Activated naive CD4-positive, alpha-beta T cell (primary cell): ENCODE data around the gene CDH26.
A peak's percentile ranks its signal among the peaks of the same experiment; 100 is the strongest.

Experiments
- DNase-seq, 4 experiments: peaks; one replicate each; lab custom pipeline; 2025; lab: John Stamatoyannopoulos, UW

Gene CDH26

DNA sequence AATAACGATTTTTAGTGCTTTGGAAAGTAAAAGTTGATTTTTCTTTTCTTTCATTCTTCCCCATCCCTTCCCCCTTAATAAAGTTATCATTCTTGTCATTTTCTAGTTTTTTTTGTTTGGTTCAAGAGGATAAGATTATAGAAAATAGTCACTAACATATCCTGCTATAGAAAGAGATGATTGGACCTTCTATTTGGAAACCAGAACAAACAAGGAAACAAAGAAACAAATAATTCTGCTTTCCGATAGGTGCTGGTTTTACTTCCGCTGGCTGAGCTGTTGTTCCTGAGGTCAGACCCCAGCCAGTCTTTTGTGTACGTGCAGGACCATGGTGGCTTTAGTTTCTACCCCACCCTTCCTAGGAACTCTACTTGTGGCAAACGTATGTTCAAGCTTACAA, at the start of gene CDH26:
CDH26 (plus strand) TSS at position 301 of the 400 bp plus-strand sequence. CDS start 304 bp downstream, outside the sequence.
- no peak for DNase-seq

DNA sequence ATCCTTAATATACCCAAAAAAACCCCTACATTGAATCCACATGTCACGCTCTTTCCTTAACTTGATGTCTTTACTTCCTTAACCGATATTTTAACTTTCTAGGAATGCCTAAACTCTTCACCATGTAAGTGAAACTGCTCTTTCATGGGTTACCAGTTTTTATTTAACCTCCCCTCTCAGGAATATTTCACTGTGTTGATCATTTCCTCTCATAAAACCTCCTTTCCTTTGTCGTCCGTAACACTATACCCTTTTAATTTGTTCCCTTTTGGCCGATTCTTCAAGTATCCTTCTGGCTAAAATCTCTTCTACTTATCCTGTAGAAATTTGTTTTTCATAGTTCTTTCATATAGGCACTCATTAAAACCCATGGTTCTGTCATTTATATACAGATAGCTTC, 49.4 kb upstream of the CDH26 start:
- DNase-seq = no peak

DNA sequence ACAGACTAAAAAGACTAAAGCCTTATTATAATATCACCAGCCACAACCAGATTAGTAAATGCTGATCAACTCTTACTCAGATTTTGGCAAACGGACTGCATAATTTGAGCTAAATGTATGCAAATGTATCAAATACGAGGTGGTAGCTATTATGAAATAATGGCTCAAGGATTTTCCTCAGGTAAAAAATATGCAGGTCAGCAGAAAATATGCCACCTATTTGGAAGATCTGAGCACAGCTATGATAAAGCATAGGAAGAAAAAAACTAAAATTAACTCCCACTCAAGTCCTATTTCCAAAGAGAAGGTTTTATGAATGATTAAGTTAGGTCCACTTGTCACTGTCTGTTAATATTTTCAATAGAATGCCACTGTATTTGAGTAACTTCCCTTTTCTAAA, 47.2 kb upstream of the CDH26 start:
- no peak for DNase-seq

DNA sequence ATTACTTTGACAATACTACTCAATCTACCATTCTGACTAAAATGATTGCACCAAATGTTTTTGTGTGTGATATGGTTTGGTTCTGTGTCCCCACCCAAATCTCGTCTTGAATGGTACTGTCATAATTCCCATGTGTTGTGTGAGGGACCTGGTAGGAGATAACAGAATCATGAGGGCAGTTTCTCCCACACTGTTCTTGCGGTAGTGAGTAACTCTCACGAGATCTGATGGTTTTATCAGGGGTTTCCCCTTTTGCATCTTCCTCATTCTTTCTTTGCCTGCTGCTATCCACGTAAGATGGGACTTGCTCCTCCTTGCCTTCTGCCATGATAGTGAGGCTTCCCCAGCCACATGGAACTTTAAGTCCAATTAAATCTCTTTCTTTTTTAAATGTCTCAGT, 45.6 kb upstream of the CDH26 start:
- no peak for DNase-seq

DNA sequence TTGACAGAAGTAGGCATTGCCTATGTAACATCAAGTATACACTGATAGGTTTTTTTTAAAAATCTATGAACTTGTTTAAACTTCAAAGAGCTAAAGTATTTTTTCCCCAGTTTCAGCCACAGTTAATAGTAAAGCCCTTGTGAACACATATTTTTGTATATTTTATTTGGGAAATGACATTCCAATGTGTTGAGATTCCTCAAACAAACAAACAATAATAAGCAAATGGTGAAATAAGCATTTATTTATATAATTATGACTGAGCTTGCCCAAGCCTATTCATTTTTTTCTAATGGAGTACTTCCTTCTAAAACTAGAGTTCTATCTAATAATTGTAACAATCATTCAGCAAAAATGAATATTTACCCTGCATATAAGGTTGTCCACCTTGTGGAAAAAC, 37.3 kb upstream of the CDH26 start:
- no peak for DNase-seq

DNA sequence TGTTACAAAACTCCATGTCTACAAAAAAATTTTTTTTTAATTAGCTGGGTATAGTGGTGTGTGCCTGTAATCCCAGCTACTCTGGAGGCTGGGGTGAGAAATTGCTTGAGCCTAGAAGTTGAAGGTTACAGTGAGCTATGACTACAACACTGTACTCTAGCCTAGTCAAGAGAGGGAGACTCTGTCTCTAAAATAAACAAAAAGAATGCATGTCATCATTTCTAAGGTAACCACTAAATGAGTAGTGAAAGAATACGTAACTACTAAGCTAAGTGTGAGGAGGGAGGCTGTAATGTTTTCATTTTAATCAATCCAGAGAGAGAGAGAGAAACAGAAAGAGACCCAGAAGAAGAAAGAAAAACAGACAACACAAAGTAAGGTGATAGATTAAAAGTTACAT, 34.7 kb upstream of the CDH26 start:
- DNase-seq = no peak

DNA sequence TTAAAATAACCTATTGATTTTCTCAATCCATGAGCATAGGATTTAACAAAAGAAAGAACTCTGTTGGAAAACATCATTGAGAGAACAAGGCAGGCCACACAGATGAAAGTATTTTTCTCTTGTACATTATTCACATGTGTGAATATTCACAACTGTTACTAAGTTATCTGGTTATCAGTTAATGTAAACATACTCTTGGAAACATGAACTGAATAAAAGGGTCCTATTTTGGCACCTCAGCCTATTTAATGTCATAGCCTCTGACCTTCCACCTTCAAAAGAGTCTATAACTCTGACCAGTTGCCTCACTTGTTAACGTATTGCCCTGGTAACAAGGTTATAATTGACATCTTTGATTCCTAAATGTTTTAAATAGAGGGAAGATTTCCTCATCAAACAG, 32.9 kb upstream of the CDH26 start:
- no peak for DNase-seq

DNA sequence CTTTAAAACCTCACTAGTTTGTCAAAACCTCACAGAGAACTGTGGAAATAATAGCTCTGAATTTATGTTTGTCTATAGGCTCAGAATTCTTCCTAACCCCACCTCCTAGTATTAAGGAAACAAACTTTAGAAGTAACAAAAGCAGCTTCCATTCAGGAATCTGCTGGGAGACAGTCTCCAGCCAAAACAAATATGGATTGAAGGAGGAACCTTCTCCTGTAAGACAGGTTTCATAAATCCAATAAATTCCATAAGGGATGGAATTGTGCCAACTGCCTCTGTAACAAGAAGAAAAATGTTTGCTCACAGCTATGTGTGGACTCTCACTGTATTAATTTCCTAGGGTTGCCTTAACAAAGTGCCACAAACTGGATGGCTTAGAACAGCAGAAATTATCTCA, 32.3 kb upstream of the CDH26 start:
- DNase-seq = no peak

DNA sequence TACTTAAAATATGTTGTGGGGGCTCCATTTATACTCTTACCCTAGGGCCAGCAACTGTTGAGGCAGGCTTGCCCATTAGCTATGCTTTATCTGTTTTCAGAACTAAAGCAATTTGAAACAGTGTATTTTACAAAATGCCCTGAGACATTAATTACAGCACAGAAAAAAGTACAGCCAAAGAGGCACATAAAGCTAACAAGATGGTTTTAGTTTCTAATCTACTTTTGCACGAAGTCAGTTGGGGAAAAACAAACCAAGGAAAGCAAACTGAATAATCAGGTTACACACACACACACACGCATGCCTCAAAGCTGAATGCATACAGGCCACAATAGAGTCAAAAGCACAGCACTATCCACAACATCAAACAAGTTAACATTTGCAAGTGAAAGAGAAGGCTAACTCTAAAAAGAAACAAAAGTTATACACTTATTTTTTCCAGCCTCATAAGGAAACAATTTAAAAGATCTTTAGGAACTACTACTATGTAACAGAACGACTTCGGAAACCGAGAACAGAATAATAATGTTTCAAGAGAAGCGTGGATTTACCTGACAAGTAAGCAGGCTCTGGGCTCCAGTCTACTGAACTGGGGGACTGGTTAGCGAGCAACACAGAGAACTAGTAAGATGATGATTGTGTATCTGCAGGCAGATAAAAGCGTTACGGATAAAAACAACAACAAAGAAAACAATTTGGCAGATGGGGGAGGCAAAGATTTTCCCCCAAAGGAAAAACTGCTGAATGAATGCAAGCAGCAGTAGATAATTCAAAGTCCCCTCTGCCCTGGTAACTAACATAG, 26.5 kb upstream of the CDH26 start:
- no peak for DNase-seq

DNA sequence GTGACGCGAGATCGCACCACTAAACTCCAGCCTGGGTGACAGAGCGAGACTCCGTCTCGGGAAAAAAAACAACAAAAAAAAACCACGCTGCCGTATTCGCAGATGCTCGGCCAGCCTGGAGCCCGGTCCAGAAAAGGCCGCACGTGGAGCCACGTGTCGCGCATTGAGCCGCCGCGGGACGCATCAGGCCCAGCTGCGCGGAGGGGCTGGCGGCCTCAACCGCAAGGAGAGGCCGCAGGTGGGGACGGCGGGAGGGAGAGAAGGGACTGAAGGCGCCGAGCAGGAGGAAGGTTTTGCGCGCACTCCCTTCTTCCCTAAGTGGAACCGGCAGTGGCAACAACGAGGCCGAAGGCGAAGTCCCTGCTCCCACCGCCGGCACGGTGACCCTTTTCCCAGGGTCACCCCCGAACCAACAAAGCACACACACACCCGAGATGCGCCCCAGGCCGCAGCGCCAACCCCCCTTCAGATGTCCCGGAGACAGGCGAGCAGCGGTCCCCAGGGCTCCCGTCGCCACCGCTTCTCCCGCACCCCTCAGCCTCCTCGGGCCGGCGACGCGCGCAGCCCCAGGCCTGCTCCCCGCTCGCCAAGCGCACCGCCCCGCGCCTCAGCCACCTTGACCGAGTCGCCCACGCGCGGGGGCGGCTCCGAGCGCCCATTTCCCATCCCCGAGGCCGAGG, 25.5 kb upstream of the CDH26 start:
- DNase-seq = no peak

DNA sequence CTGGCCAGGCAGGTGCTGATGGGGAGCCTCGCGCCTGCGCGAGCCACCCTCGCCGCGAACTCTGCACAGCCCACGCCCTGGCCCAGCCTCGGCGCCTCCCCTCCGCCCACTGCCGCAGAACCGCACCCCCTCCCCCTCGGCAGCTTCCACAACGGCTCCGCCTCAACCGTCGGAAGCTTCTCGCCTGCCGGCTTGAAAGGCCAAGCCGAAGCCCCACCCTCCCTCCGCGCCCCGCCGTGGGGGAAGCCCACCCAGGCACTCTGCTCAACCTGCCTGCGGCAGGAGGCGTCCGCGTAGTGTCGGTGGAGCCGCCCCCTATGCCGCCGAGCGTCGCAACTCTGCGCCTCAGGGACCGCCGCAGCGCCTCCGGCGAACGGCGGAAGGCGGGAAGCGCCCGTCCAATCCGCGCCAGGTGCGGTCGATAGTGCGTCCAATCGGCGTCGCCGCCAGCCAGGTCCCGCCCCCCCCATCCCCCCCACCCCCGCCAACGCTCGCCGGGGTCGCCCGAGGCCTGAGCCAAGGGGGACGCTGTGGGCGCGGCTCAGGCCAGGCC, 24.9 kb upstream of the CDH26 start, which contains the start of gene SYCP2:
SYCP2 (minus strand) TSS at position 342 of the 553 bp plus-strand sequence. CDS start 11,224 bp downstream, outside the sequence.
- DNase-seq = peak in 3 of 4 experiments; percentile 15 to 54 (median 24)

DNA sequence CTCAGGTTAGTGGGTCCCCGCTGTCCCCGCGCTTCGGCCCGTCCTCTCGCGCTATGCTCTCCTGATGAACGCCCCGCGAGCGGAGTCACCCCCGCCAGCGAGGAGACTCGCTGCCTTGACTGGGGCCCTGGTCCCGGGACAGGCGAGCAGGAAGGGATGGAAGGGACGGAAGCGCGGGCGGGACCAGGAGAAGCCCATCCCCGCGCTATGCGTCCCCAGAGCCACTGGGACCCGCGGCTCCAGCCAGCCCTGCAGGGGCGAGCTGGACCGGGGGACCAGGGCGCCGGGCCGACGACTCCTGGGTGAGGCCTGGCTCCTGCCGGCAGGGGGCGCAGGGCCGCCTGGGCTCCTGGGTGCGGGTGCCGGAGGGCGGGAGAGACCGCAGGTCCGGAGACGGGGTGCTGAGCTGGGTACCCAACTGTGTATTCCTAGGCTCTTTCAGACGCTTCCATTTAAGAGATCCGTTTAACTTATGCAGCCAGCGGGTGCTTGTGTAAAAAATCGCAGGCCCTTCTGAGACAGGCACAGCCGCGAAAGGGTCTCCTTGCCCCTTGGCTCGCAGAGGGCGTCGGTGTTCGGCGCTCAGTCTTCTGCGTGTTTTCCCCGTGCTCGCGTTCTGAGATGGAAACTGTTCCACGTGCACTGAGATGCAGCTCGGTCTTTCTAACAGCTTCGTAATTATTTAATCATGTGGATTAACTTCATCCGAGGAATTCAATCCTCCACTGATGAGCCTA, 24.2 kb upstream of the CDH26 start:
- peak; percentile 40 to 74 (median 47) for DNase-seq

DNA sequence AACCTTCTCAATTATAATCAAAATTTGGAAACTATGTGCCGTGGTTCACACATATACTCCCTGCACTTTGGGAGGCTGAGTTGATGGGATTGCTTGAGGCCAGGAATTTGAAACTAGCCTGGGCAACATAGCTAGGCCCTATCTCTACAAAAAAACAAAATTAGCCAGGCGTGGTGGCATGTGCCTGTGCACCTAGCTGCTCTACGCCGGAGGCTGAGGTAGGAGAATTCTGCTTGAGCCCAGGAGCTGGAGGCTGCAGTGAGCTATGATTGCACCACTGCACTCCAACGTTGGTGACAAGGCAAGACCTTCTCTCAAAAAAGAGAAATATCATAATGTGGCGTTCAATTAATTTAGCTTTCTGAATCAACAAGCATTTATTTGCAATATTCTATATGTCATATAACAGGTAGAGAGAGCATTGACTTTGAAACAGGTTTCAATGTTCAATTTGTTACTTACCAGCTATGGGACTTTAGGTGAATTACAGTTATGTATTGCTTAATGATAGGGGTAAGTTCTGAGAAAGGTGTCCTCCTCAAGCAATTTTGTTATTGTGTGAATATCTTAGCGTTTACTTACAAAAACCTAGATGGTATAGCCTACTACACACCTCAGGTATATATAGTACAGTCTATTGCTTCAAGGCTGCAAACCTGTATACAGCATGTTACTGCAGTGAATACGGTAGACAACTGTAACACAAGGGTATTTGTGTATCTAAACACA, 22.6 kb upstream of the CDH26 start:
- no peak for DNase-seq

DNA sequence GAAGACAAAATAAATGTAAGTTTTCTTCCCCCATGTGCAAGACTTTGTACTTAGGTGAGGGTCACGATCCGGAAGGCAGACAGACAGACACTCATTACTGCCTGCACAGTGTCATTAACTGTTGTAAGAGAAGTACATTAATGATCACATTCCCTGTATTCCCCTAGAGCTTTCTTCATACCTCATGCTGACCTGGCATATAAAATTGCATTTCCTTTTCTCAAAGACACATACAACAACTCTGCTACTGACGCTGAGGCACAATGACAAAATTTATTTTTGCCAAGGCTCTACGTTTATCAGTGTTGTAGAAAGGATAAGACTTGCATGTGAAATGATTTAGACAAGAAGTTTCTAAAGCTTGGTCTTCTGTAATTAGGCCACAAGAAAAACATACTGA, 21.8 kb upstream of the CDH26 start:
- DNase-seq = no peak

DNA sequence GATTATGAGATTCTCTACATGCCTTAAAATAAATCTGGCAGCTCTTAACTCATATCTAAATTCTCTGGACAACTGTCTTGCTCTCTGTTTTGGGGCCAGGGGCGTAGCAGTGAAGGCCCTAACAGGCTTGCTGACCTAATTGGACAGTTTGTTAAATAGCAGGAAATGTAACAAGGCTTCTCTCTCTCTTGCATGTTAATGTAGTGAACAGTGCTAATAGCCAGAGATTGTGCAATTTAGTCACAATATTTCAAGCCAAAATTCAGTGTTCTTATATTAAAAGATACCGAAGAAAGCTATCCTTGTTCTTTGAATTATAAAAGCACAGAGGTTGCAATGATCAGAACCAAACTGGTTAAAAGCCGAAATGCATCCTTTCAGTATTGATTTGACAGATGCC, 21.1 kb upstream of the CDH26 start:
- DNase-seq = no peak

DNA sequence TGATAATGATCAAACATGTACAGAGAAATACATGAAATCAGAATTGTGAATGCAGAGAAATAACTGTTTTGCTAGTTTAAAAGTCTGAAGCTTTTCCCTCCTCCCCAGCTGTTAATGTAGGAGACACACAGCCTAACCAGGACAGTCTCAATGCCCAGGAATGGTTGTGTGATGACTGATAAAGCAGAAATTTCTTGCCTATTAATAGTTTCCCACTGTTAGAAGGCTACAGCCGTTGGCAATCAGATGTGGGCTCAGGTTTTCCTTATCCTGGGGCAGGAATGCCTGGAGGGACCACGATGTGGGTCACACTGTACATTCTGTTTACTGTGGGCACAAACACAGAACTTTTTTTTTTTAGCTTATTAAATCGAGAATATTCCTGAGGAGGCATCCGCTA, 20.0 kb upstream of the CDH26 start:
- DNase-seq = no peak

DNA sequence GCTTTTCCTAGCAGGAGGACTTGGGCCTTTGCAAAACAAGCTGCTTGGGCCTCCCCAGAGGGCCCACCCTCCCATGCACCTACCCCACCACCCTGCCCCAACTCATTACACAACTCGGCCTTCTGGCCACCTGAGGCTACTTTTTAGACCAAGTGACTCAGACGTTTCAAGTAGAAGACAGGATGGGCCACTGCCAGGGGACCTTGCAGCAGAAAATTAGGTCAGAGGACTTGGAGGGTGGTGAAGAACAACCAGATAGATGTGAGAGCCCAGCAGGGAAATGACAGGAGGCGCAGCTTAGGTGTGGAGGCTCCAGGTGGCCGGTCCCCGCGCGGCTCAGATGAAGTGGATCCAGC, 19.5 kb upstream of the CDH26 start:
- no peak for DNase-seq

DNA sequence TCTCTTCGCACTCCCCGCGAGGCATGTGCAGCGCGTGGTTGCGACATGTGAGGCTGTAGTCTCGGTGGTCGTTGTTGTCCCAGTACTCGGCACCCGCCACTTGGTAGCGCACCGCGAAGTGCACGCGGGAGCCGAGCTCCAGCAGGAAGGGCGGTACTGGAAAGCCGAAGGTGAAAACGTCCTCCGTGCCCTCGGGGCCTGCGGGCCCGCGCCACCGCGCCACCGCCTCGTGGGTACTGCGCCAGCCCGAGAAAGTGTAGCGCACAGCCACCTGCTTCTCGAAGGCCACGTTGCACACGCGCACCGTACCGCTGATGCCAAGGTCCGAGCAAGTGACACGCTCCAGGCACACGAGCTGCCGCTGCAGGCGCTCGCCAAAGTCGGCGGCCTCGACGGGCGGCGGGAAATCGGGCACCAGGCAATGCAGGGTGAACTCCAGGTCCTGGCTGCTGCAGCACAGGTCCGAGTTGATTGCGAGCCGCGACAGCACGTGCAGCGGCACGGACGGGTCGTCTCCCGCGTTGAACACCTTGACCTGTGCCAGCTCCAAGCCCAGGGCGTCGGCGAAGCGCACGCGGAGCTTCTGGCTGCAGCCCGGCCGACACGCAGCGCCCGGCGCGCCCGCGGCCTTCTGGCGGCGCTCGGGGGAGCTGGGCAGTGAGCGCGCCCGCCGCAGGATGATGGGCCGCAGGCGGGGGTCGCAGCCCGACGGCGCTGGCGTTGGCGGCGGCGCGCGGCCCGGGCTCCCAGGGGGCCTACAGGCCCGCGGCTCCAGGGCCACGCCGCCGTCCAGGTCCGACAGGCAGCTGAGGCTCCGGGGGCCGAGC, 19.0 kb upstream of the CDH26 start:
- DNase-seq = no peak

DNA sequence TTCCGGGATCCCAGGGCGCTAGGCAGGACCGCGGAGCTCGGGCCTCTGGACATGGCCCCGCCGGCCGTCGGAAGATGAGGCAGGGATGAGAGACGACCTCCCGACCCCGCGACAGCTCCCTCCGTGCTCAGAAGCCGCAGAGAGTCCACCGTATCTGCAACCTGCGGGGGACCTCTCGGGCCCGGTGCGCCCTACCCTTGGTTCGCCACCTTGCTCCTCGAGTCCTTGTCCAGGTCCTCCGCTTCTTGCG, 18.4 kb upstream of the CDH26 start:
- DNase-seq = no peak

DNA sequence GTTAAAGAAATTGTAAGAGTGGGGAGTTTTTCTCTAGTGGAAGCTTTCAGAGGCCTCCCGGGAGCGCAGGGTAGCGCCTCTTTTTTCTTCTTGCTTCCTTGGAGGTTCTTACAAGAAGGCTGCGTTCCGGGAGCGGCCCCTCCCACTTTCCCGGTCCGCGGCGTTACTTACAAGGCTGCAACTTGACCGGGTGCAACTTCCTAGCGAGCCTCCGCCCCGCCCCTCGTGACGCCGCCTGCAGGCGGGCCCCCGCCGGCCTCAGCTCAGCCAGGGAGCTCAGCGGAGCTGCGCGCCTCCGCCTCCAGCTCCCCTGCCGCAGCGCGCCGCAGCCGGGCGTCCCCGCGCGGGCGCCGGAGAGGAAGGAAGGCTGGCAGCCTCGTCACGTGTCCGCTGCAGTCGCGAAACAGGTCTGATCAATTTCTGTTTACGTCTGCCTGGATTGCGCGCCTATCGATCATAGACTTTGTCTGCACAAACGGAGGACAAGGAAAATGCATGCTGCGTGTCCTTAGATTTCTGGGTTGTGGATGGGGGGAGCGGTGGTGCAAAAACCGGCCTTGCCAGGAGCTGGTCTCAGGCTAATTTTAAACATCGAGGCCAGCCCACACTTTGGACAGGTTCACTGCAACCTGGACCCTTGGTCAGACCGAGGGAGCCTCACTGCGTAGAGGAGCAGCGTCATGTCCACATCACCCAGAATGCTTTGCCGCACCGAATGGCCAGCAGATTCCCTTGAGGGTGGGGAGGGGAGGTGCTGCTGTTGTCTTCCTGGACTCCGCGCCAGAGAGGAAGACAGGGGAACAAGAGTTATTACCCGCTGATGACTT, 17.9 kb upstream of the CDH26 start, which contains the start of the genes FAM217B and PPP1R3D:
FAM217B (plus strand) TSS at position 261 of the 827 bp plus-strand sequence. CDS start 3,555 bp downstream, outside the sequence.
PPP1R3D (minus strand) TSS at position 177 of the 827 bp plus-strand sequence. CDS start 374 bp downstream, outside the sequence.
- DNase-seq = peak; percentile 46 to 83 (median 70)
